Hematopoietic multipotent progenitor cell treated with erythropoietin and hydrocortisone succinate and interleukin-3 and kit ligand, for 8 days (in vitro differentiated cells): Measurements from ENCODE around the gene MAP2.

Source experiments
- DNase-seq: peaks from one replicate; pipeline ENCODE4 v3.0.0-alpha.2; 2015

Gene MAP2

GRCh38 chr2:209424781-209425470 is 1.1 kb downstream of the MAP2 start:
- no peak for DNase-seq

GRCh38 chr2:209425471-209426071 is 1.7 kb downstream of the MAP2 start:
- peak; percentile 6 for DNase-seq

GRCh38 chr2:209426432-209426831 is 2.6 kb downstream of the MAP2 start:
- DNase-seq, result no peak

- no peak for DNase-seq
These were observed 7.9 kb downstream of the MAP2 start for GRCh38 chr2:209431701-209432100.

- no peak for DNase-seq
These were observed 17.7 kb downstream of the MAP2 start for GRCh38 chr2:209441541-209441940.

GRCh38 chr2:209442939-209443338 is 19.1 kb downstream of the MAP2 start:
- no peak for DNase-seq

- DNase-seq, result no peak
These were observed 21.6 kb downstream of the MAP2 start for GRCh38 chr2:209445485-209445884.

- DNase-seq, result no peak
These were observed 27.5 kb downstream of the MAP2 start for GRCh38 chr2:209451209-209451834.

- DNase-seq, result no peak
These were observed 32.6 kb downstream of the MAP2 start for GRCh38 chr2:209456489-209456888.

- DNase-seq, result no peak
These were observed 34.4 kb downstream of the MAP2 start for GRCh38 chr2:209458008-209458979.

- DNase-seq, result no peak
These were observed 35.5 kb downstream of the MAP2 start for GRCh38 chr2:209459359-209459758.

- DNase-seq, result no peak
These were observed 36.4 kb downstream of the MAP2 start for GRCh38 chr2:209460151-209460761.

- DNase-seq, result no peak
These were observed 39.4 kb downstream of the MAP2 start for GRCh38 chr2:209463226-209463625.

- no peak for DNase-seq
These were observed 40.0 kb downstream of the MAP2 start for GRCh38 chr2:209463835-209464234.

GRCh38 chr2:209468846-209469245 is 45.0 kb downstream of the MAP2 start:
- no peak for DNase-seq

- DNase-seq, result no peak
These were observed 45.6 kb downstream of the MAP2 start for GRCh38 chr2:209469481-209469880.

GRCh38 chr2:209470466-209470865 is 46.6 kb downstream of the MAP2 start:
- DNase-seq, result no peak

- DNase-seq, result no peak
These were observed 47.2 kb downstream of the MAP2 start for GRCh38 chr2:209471037-209471436.

GRCh38 chr2:209472112-209472832 is 48.4 kb downstream of the MAP2 start:
- peak; percentile 6 for DNase-seq

GRCh38 chr2:209472871-209473270 is 49.0 kb downstream of the MAP2 start:
- no peak for DNase-seq

- peak; percentile 11 for DNase-seq
These were observed 50.1 kb downstream of the MAP2 start for GRCh38 chr2:209473930-209474419.

- no peak for DNase-seq
These were observed 51.1 kb downstream of the MAP2 start for GRCh38 chr2:209474960-209475359.
